Endothelial cell (in vitro differentiated cells): ENCODE data around the gene INAFM2. TPM values are rescaled to one million over a fixed set of nuclear protein-coding genes. Genes with fewer than 3 reads are reported as not detected.
A peak's percentile ranks its signal among the peaks of the same experiment; 100 is the strongest.

Experiments
- DNase-seq: peaks from one replicate; pipeline ENCODE4 v3.0.0; 2021; ENCODE audit warnings: low spot score
- H3K27ac Mint-ChIP-seq: one replicate; pipeline ENCODE4 v1.8.0; 2021; ENCODE audit warnings: mixed read lengths, inconsistent platforms; ENCODE audit not compliant: unreplicated experiment
- H3K27me3 Mint-ChIP-seq: one replicate; pipeline ENCODE4 v1.8.0; 2021; ENCODE audit warnings: mild to moderate bottlenecking, moderate library complexity, mixed read lengths, inconsistent platforms; ENCODE audit not compliant: unreplicated experiment
- H3K36me3 Mint-ChIP-seq: one replicate; pipeline ENCODE4 v1.8.0; 2021; ENCODE audit warnings: mild to moderate bottlenecking, low read depth, mixed read lengths, inconsistent platforms; ENCODE audit not compliant: unreplicated experiment
- H3K4me1 Mint-ChIP-seq: one replicate; pipeline ENCODE4 v1.8.0; 2021; ENCODE audit warnings: mild to moderate bottlenecking, mixed read lengths, inconsistent platforms; ENCODE audit not compliant: unreplicated experiment
- H3K4me3 Mint-ChIP-seq: one replicate; pipeline ENCODE4 v1.8.0; 2021; ENCODE audit warnings: mild to moderate bottlenecking, mixed read lengths, inconsistent platforms; ENCODE audit not compliant: unreplicated experiment
- H3K9me3 Mint-ChIP-seq: one replicate; pipeline ENCODE4 v1.8.0; 2021; ENCODE audit warnings: mixed read lengths, inconsistent platforms; ENCODE audit not compliant: unreplicated experiment
- total RNA-seq: library from RNA; stranded (reverse); fragmentation: NEBNext Ultra II Directional; extraction: Animal tissue kit (Norgen Biotek cat#: 25700); gene quantifications from one replicate; pipeline ENCODE4 v1.2.1, GENCODE V29; 2021; ENCODE audit not compliant: unreplicated experiment
- TF ChIP-seq, protein P1 (sequence below): fragments of 200-600 bp; sonication (generic); IDR thresholded peaks from one replicate; pipeline ENCODE4 v1.5.0; 2021; ENCODE audit warnings: antibody characterized with exemption; ENCODE audit not compliant: unreplicated experiment

Gene INAFM2
- total RNA-seq, 1 donor from 2014 or later: 17.7 TPM

DNA sequence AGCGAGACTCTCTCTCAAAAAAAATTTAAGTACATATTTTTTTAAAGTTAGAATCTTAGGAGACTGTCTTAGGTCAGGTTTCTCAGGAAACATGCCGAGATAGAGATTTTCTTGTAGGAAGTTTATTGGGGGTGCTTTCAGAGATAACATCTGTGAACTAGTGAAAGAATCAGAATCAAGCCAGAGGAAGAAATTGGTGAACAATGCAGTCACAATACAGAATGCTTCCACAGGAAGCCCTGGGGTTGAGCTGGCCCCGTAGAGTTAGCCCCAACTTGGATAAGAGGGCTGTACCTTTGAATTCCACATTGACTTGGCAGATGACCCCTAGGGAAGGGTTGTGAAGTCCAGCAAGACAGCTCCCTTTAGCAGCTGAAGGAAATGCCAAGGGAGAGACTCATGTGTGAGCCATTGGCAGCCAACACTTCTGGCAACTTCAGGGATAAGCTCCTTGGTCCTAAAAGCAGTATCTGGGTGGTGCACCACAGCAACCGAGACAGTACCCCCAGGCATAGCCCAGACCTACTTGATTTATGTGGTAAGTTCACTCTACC is 8.7 kb upstream of the INAFM2 start:
- TF ChIP-seq, protein P1, sequence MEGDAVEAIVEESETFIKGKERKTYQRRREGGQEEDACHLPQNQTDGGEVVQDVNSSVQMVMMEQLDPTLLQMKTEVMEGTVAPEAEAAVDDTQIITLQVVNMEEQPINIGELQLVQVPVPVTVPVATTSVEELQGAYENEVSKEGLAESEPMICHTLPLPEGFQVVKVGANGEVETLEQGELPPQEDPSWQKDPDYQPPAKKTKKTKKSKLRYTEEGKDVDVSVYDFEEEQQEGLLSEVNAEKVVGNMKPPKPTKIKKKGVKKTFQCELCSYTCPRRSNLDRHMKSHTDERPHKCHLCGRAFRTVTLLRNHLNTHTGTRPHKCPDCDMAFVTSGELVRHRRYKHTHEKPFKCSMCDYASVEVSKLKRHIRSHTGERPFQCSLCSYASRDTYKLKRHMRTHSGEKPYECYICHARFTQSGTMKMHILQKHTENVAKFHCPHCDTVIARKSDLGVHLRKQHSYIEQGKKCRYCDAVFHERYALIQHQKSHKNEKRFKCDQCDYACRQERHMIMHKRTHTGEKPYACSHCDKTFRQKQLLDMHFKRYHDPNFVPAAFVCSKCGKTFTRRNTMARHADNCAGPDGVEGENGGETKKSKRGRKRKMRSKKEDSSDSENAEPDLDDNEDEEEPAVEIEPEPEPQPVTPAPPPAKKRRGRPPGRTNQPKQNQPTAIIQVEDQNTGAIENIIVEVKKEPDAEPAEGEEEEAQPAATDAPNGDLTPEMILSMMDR: no peak
- H3K9me3 Mint-ChIP-seq: no peaks in the 10 kb centered on the region
- no peak overlapping the region for H3K4me3 Mint-ChIP-seq
- H3K36me3 Mint-ChIP-seq: no peaks in the 10 kb centered on the region
- peaks cover 25% of the 10 kb centered on the region for H3K4me1 Mint-ChIP-seq
- no peak overlapping the region for H3K27ac Mint-ChIP-seq
- DNase-seq: no peak
- peaks cover 9% of the 10 kb centered on the region for H3K27me3 Mint-ChIP-seq

DNA sequence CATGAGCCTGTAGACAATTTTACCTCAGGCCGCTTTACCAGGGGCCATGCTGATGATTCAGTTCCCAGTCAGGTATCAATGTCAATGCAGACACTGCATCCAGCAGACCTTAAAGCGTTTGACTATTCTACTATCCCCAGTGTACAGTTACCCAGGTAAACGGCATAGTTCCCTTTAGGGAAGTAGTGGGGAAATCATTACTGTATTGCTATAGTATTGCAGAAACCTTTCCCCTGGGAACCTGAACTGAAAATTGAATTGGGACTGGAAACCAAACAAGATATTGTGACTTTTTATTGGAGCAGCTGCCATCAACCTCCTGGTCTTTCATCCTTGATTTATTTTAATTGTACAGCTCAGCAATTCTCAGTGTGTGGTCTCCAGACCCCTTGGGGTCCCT is 6.6 kb upstream of the INAFM2 start:
- Mint-ChIP-seq H3K36me3 (no peaks in the 10 kb centered on the region), H3K9me3 (no peaks in the 10 kb centered on the region), H3K27me3 (peaks cover 18% of the 10 kb centered on the region), H3K4me3 (no peak overlapping the region), H3K4me1 (peaks cover 26% of the 10 kb centered on the region), H3K27ac (no peak overlapping the region)
- DNase-seq: no peak
- TF ChIP-seq, protein P1: no peak

DNA sequence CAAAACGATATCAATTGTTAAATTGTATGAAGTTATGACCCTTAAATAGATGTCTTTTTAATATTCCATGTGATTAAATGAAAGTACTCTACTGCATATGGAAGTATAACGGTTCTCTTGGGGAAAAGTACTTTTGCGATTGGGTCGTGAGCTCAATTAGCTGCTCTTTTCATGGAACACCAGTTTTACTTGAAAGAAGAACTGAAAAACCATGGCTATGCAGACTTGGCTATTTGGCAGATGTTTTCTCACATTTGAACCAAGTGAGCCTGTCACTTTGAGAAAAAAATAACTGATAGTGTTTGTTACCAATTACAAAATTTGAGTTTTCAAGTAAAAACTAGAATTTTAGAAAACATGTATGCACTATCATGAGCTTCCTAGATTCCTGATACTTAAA is 5.9 kb upstream of the INAFM2 start:
- TF ChIP-seq, protein P1: no peak
- H3K4me1 Mint-ChIP-seq: peaks cover 30% of the 10 kb centered on the region
- H3K27ac Mint-ChIP-seq: no peak overlapping the region
- no peak for DNase-seq
- H3K4me3 Mint-ChIP-seq: no peak overlapping the region
- H3K27me3 Mint-ChIP-seq: peaks cover 23% of the 10 kb centered on the region
- no peaks in the 10 kb centered on the region for H3K36me3 Mint-ChIP-seq
- H3K9me3 Mint-ChIP-seq: no peaks in the 10 kb centered on the region

DNA sequence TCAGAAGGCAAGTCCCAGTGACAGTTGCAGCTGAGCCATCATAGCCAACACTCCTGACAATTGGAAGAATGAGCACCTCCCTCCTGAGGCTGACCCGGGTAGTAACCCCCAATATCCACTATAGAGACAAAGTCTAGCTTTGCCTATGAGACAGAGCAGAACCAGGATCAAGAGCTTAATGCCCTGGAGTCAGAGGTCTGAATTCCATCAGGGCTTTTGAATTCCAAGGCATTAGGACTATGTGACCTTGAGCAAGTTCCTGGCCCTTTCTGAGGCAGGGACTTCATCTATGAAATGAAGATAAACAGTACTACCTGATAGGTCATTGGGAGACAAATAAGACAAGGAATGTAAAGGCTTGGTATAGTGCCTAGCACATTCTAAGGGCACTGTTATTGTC is 3.1 kb upstream of the INAFM2 start:
- no peak for DNase-seq
- TF ChIP-seq, protein P1: no peak
- Mint-ChIP-seq H3K27me3 (peaks cover 22% of the 10 kb centered on the region), H3K4me1 (peaks cover 23% of the 10 kb centered on the region), H3K36me3 (no peaks in the 10 kb centered on the region), H3K27ac (no peak overlapping the region), H3K4me3 (no peak overlapping the region), H3K9me3 (no peaks in the 10 kb centered on the region)

DNA sequence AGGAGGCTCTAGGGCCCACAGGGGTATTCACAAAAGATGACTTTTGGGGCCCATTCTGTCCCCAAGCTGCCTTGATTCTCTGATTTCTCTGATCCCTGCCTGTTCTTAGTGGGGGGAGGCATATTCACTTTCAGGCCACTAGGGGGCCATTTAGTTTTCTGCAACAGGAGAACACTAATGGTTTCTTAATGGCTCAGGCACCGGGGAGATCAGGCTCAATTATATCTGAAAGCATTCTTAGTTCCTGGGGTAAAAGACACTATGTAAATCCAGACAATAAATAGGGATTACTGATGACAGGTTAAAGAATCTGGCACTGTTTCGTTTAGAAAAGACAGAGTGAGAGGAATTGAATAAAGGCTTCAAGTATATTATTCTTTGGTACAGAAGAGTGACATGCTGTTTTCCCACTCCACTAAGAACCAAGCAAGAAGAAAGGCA is 2.5 kb upstream of the INAFM2 start:
- Mint-ChIP-seq H3K9me3 (no peaks in the 10 kb centered on the region), H3K4me1 (peaks cover 23% of the 10 kb centered on the region), H3K36me3 (no peaks in the 10 kb centered on the region), H3K27ac (no peak overlapping the region), H3K27me3 (peaks cover 19% of the 10 kb centered on the region), H3K4me3 (no peak overlapping the region)
- DNase-seq: no peak
- TF ChIP-seq, protein P1: peak; percentile 87
